Keratinocyte (primary cell): ENCODE results near the gene SWSAP1. TPM values are rescaled to one million over a fixed set of nuclear protein-coding genes. Genes with fewer than 3 reads are reported as not detected.

ENCODE experiments used
- DNase-seq: peaks from one replicate; pipeline ENCODE4 v3.0.0-alpha.2; 2011; ENCODE audit warnings: low read depth, missing footprints, low spot score
- FAIRE-seq: peaks from 2 replicates; lab custom pipeline; 2011; peaks lifted over from hg19 to GRCh38; lab: Jason Lieb, UNC
- H2AFZ ChIP-seq: 2 replicates; pipeline ENCODE4 v1.6.0; 2012; ENCODE audit warnings: low read length, control low read depth, inconsistent platforms; ENCODE audit not compliant: control insufficient read depth
- H3K27ac ChIP-seq: 2 replicates; pipeline ENCODE4 v1.5.1; 2011; ENCODE audit warnings: low read length; ENCODE audit not compliant: control insufficient read depth, insufficient read depth
- H3K27me3 ChIP-seq: 3 replicates; pipeline ENCODE4 v1.6.0; 2011; ENCODE audit warnings: low read length; ENCODE audit not compliant: control insufficient read depth, insufficient read depth; ENCODE audit errors: extremely low read depth
- H3K36me3 ChIP-seq, 2 experiments: 2 replicates in 1 of 2; 3 replicates in 1 of 2; pipeline ENCODE4 v1.5.1; 2011; ENCODE audit warnings: low read length in 2 of 2, mild to moderate bottlenecking in 1 of 2; ENCODE audit not compliant: control insufficient read depth in 2 of 2, insufficient read depth in 2 of 2; ENCODE audit errors: extremely low read depth in 1 of 2
- H3K4me1 ChIP-seq: 3 replicates; pipeline ENCODE4 v1.5.1; 2011; ENCODE audit warnings: low read length; ENCODE audit not compliant: control insufficient read depth, insufficient read depth; ENCODE audit errors: extremely low read depth
- H3K4me2 ChIP-seq: 3 replicates; pipeline ENCODE4 v1.6.0; 2011; ENCODE audit warnings: low read depth, low read length; ENCODE audit not compliant: control insufficient read depth, insufficient read depth; ENCODE audit errors: extremely low read depth
- H3K4me3 ChIP-seq, 3 experiments: fragments of 200-600 bp in 1 of 3; sonication (generic) in 1 of 3; 2 replicates in 2 of 3; 3 replicates in 1 of 3; pipeline ENCODE4 v1.5.1; 2011 to 2016; ENCODE audit warnings: low read length in 3 of 3, mild to moderate bottlenecking in 3 of 3, control low read depth in 2 of 3, inconsistent platforms in 1 of 3, low read depth in 1 of 3, mixed read lengths in 1 of 3, mixed run types in 1 of 3, moderate library complexity in 1 of 3; ENCODE audit not compliant: control insufficient read depth in 2 of 3, insufficient read depth in 2 of 3; ENCODE audit errors: extremely low read depth in 1 of 3
- H3K79me2 ChIP-seq: 2 replicates; pipeline ENCODE4 v1.6.0; 2012; ENCODE audit warnings: low read length; ENCODE audit not compliant: control insufficient read depth, insufficient read depth
- H3K9ac ChIP-seq: 3 replicates; pipeline ENCODE4 v1.6.0; 2011; ENCODE audit warnings: low read length; ENCODE audit not compliant: control insufficient read depth, insufficient read depth; ENCODE audit errors: extremely low read depth
- H3K9me1 ChIP-seq: 3 replicates; pipeline ENCODE4 v1.6.0; 2011; ENCODE audit warnings: low read length; ENCODE audit not compliant: control insufficient read depth, insufficient read depth; ENCODE audit errors: extremely low read depth
- H3K9me3 ChIP-seq: 2 replicates; pipeline ENCODE4 v1.5.1; 2012; ENCODE audit warnings: low read depth, low read length; ENCODE audit not compliant: control insufficient read depth
- H4K20me1 ChIP-seq: 3 replicates; pipeline ENCODE4 v1.6.0; 2011; ENCODE audit warnings: low read length; ENCODE audit not compliant: control insufficient read depth, insufficient read depth; ENCODE audit errors: extremely low read depth
- EZH2 ChIP-seq: IDR thresholded peaks from one replicate; pipeline ENCODE4 v1.6.1; 2012; ENCODE audit warnings: inconsistent platforms, mild to moderate bottlenecking, low read length, moderate library complexity
- dilution Hi-C: fragments of 300-500 bp; cut with MboI; formaldehyde crosslinking; loops from one replicate; pipeline ENCODE4 v1.7.0; 2020; ENCODE audit warnings: low sequenced_read_pairs; ENCODE audit not compliant: extremely low pct_ligation_motif_present
- polyA plus RNA-seq, 5 experiments: library from polyadenylated mRNA; depleted of rRNA in 3 of 5; stranded (reverse) in 3 of 5; stranded (forward) in 1 of 5; unstranded in 1 of 5; fragments of >200 nt; gene quantifications; 1 replicate in 1 of 5; 2 replicates in 3 of 5; 3 replicates in 1 of 5; pipeline versions ENCODE4 v1.2.1 to v1.2.3, GENCODE V29; 2011 to 2012; ENCODE audit warnings: missing spikeins in 2 of 5, low read depth in 1 of 5, low replicate concordance in 1 of 5
- TF ChIP-seq, protein P1 (sequence below), 3 experiments: IDR thresholded peaks in 1 of 3; conservative IDR thresholded peaks in 1 of 3; optimal IDR thresholded peaks in 1 of 3; 2 replicates in 2 of 3; 3 replicates in 1 of 3; pipeline versions ENCODE3 to v1.5.1; 2011; ENCODE audit warnings: low read length in 3 of 3, mild to moderate bottlenecking in 3 of 3, moderate library complexity in 2 of 3, control low read depth in 1 of 3, inconsistent platforms in 1 of 3; ENCODE audit not compliant: insufficient read depth in 2 of 3; ENCODE audit errors: extremely low read depth in 1 of 3

The SWSAP1 gene
- polyA plus RNA-seq, 1 donor (not counting 4 experiments of a cell fraction or from before 2014, with no cell fraction given): 2.1 TPM

DNA sequence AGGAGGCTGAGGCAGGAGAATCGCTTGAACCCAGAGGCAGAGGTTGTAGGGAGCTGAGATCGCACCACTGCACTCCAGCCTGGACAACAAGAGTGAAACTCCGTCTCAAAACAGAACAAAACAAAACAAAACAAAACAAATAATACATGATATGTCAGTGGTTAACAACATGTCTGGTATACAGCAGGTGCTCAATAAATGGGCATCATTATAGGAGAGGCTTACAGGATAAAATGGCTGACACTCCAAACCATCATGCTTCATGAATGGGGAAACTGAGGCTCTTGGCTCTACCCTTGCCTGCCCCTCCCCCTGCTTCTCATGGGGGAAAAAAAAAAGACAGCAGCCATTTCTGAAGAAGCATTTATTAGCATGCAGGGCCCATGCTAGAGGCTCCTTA lies 32.0 kb upstream of the SWSAP1 start:
- Histone ChIP-seq H3K36me3 (peaks cover 7 to 8% of the 10 kb centered on the region in 2 experiments), H3K27me3 (no peaks in the 10 kb centered on the region), H3K4me3 (no peak overlapping the region), H3K9ac (no peak overlapping the region), H4K20me1 (no peaks in the 10 kb centered on the region), H3K9me3 (no peaks in the 10 kb centered on the region), H2AFZ (no peak overlapping the region), H3K27ac (no peak overlapping the region), H3K4me2 (no peak overlapping the region), H3K79me2 (peaks cover 11% of the 10 kb centered on the region), H3K4me1 (peaks cover 32% of the 10 kb centered on the region), H3K9me1 (peaks cover 4% of the 10 kb centered on the region)
- TF ChIP-seq, protein P1, sequence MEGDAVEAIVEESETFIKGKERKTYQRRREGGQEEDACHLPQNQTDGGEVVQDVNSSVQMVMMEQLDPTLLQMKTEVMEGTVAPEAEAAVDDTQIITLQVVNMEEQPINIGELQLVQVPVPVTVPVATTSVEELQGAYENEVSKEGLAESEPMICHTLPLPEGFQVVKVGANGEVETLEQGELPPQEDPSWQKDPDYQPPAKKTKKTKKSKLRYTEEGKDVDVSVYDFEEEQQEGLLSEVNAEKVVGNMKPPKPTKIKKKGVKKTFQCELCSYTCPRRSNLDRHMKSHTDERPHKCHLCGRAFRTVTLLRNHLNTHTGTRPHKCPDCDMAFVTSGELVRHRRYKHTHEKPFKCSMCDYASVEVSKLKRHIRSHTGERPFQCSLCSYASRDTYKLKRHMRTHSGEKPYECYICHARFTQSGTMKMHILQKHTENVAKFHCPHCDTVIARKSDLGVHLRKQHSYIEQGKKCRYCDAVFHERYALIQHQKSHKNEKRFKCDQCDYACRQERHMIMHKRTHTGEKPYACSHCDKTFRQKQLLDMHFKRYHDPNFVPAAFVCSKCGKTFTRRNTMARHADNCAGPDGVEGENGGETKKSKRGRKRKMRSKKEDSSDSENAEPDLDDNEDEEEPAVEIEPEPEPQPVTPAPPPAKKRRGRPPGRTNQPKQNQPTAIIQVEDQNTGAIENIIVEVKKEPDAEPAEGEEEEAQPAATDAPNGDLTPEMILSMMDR (optimal IDR thresholded peaks at IDR 0.05 in 1 of 3, IDR thresholded peaks at IDR 0.05 in 1 of 3, conservative IDR thresholded peaks at IDR 0.05 in 1 of 3; ENCODE audit: extremely low read depth in 1 of 3, insufficient read depth in 2 of 3, low read length in 3 of 3): no peak
- dilution Hi-C loops: no loop called here
- no peak for DNase-seq
- no peak for FAIRE-seq

DNA sequence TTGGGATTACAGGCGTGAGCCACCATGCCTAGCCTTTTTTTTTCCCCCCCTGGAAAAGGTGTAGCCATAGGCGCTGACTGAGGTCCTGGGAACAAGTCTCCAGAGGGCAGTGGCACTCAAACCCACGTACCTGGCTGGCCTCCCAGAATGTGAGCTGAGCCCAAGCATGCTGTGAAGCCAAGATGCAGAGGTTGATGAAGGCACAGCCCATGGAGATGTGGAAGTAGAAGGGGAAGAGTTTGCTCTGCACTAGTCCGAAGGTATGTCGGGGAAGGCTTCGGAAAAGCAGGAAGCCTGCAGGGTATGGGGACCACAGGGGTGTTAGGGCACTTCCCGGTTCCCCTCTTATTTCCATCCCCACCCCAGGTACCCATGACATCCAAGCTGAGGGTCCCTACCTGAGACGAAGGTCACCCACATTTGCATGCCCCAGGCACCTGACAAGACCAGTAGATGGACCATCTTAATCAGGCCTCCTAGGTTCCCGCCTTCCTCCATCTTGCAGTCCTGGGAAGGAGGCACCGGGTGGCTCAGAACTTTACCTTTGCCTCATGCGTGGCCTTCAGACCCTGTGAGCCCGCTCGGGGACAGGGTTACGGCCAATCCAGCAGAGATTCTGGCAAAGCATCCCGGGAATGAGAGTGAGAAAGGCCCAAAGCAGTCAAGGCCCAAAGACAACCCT lies 29.2 kb upstream of the SWSAP1 start:
- no peak for TF ChIP-seq EZH2
- TF ChIP-seq, protein P1 (optimal IDR thresholded peaks at IDR 0.05 in 1 of 3, IDR thresholded peaks at IDR 0.05 in 1 of 3, conservative IDR thresholded peaks at IDR 0.05 in 1 of 3; ENCODE audit: extremely low read depth in 1 of 3, insufficient read depth in 2 of 3, low read length in 3 of 3): no peak
- Histone ChIP-seq H2AFZ (peak overlapping the region; percentile 26), H3K79me2 (no peaks in the 10 kb centered on the region), H3K27ac (peak overlapping the region; percentile 95), H4K20me1 (no peaks in the 10 kb centered on the region), H3K4me2 (peak overlapping the region; percentile 60), H3K9me1 (peaks cover 4% of the 10 kb centered on the region), H3K4me3 (peak overlapping the region; percentile 66 to 91 (median 84)), H3K9ac (peak overlapping the region; percentile 93), H3K36me3 (peaks cover 4 to 8% of the 10 kb centered on the region in 2 experiments), H3K27me3 (no peaks in the 10 kb centered on the region), H3K9me3 (no peaks in the 10 kb centered on the region), H3K4me1 (peaks cover 23% of the 10 kb centered on the region)
- no peak for DNase-seq
- FAIRE-seq: no peak
- dilution Hi-C loops: no loop called here
